Suppressor macrophage treated with lipopolysaccharide for 1 hour (primary cell): ENCODE results near the gene HAL.
"Not testable (repeated sequence)": the region's sequence is repeated elsewhere in the genome, so short reads cannot be mapped to it uniquely, and the experiment has no call there.

ENCODE experiments used
- DNase-seq, 3 donors: peaks; one replicate each; pipeline ENCODE4 v3.0.0-alpha.2; 2020 to 2022

Gene HAL

DNA sequence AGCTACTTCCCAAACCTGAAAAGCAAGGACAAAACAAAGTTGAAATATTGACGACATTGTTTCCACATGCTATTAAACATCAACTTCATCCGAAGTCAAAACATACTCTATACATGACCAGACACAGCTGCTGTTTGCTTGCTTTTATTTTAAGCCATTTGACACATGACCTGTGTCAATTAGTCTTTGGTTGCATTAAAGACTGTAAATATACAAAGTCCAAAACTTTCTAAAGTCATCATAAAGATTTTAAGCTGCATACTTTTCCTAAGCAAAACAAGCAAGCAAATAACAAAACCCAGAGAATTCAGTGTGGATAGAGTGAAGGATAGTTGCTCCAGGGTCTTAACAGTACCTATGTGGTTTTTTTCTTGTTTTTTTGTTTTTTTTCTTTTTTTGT, 21.8 kb downstream of the HAL start:
- DNase-seq, result no peak

DNA sequence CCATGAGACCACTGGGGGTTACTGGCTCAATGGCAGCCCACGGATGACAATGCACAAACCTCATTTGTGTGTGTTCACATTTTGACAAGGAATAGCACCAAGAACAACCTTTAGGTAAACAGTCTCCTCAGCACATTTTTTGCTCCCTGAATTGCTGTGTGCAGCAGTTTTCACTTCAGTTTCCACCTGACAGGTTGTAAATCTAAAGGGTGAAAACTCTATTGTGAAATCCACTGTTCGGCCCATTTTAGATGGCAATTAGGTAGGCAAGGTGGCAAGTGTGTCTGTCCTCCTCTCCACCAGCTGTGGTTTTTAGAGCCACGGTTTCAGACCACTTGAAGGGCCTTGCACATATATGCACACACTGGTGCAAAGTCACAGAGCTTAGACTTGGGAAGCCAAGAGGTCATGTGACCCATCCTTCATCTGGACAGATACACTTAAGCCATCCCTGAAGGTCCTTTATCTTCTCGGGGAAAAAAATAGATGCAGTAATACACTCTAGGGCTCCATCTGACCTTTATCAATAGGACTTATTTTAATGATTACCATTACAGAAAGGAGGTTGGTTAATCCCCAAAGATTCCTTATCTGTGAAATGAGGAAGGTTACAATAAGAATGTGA, 23.2 kb downstream of the HAL start:
- no peak for DNase-seq

DNA sequence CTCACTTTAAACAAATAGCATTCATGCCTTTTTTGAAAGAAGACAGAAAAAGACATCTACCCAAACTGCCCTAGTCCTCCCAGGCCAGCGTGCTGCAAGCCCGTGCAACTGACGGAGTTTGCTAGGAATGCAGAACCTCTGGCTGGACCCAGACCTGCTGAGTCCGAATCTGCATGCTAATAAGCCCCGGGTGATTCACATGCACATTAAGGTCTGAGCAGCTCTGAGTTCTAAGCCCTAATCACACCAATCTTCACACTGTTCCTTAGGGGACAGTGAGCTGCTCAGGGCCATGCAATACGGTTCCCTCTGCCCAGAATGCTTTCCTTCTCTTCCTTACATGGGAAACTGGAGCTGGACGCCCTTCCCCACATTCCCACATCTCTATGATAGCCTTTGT, 25.2 kb downstream of the HAL start:
- DNase-seq, result no peak

DNA sequence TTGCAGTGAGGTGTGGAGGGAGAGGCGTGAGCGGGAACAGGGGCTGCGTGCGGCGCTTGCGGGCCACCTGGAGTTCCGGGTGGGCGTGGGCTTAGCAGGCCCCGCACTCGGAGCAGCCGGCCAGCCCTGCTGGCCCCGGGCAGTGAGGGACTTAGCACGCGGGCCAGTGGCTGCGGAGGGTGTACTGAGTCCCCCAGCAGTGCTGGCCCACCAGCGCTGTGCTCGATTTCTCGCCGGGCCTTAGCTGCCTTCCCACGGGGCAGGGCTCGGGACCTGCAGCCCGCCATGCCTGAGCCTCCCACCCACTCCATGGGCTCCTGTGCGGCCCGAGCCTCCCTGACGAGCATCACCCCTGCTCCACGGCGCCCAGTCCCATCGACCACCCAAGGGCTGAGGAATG, 27.0 kb downstream of the HAL start:
- DNase-seq, result not testable (repeated sequence)

- no peak for DNase-seq
Observed at GRCh38 chr12:95967301-95967700, 28.8 kb downstream of the HAL start.

GRCh38 chr12:95966287-95966870, 29.8 kb downstream of the HAL start:
- no peak for DNase-seq

- peak in 2 of 3 donors; percentile 5 to 22 for DNase-seq
Observed at GRCh38 chr12:95963096-95963495, 33.0 kb downstream of the HAL start.

DNA sequence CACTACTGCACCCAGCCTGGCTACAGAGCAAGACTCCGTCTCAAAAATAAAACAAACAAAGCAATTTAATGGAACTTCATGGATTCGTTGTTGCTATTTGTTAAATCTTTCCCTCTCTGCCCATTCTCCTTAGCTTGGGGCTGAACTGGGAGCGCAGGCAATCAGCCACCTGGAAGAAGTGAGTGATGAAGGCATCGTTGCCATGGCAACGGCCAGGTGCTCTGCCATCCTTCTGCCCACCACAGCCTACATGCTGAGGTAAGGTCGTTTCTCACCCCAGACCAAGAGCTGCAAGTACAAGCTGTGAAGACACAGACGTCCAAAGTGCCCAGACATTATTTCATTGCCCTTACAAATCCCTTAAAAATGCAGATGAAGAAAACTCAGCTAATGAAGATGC, 33.9 kb downstream of the HAL start:
- DNase-seq, result no peak

DNA sequence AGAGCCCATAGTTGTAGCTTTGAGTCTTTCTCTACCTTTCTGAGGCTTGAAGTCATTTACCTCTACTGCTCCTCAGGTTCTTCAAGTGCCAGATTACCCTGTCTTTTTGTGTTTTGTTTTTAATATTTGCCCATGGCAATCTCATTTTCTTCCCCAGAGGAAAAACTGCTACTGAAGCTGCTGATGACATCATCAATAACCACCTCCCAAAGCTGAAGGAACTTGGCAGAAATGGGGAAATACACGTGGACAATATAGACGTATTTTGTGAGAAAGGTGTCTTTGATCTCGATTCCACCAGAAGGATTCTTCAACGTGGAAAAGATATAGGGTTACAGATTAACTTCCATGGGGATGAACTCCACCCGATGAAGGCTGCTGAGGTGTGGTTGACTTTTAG, 35.9 kb downstream of the HAL start:
- DNase-seq, result peak in 1 of 3 donors; percentile 16

DNA sequence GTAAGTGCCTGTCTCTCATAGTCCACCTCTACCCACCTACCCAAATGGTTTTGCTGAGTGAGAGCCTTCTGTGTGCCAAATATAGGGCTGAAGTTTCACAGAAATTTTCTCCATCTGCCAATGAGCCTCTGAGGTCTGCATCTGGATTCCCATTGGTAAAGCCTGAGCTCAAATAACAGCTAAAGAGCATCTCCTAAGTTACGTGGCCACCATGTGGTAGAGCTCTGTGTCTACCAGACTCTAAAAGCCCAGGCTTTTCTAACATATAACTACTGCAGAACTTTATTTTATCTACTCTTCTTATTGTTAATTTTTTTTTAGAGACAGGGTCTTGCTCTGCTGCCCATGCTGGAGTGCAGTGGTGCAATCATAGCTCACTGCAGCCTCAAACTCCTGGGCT, 37.0 kb downstream of the HAL start:
- DNase-seq, result peak; percentile 28 to 39 (median 30)

DNA sequence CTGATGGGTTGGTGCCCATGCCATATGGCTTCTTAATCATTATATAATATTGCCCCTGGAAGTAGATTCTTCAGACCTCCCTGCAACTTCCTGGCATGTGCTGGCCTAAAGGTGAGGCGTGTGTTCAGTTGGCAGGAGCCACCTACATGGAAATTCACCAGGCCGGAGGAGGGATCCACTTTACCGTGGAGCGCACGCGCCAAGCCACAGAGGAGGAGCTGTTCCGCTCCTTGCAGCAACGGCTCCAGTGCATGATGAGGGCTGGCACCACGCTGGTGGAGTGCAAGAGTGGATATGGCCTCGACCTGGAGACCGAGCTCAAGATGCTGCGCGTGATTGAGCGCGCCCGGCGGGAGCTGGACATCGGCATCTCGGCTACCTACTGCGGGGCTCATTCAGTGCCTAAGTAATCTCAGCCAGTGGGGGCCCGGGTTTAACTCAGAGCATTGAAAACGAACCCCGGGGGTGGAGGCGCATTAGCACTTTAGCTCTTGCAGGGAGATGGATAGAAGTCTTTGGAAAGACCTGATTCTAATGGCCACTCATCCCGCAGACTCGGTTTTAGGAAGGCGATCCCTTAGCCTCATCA, 39.5 kb downstream of the HAL start:
- DNase-seq, result no peak

- DNase-seq, result no peak
Observed at GRCh38 chr12:95955549-95956159, 40.5 kb downstream of the HAL start.

GRCh38 chr12:95953000-95953399, 43.1 kb downstream of the HAL start:
- peak in 2 of 3 donors; percentile 8 to 20 for DNase-seq

- peak; percentile 15 to 59 (median 58) for DNase-seq
Observed at GRCh38 chr12:95951515-95951914, 44.6 kb downstream of the HAL start.

DNA sequence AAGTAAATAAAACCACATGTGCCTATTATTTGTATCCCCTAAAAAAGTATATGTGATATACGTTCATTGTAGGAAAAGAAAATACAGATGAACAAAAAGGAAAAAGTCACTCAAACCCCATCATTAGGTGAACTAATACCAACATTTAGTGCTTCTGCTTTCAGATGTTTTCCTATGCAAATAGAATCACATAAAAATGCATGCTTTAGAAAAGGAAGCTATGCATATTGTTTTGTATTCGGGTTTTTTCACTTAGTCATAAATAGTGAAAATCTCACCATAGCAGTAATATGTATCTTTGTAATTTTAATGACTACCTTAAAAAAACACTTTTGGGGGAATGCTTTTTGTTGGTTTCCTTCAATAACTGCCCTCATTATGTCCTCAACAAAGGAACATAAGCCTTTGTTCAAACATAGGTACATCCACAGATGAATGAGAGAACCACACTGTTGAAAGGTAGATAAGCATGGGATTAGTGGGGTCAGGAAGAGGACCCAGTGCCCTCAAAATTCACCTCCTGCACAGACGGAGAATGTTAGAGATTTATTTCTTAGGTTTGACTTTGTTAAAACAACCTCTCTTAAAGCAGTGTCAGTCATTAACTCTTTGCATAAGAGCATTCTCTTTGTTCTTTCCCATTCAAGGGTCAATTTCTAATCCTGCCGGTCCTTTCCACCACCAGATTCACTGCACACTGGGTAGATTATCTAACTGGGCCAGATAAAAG, 46.5 kb downstream of the HAL start:
- no peak for DNase-seq

DNA sequence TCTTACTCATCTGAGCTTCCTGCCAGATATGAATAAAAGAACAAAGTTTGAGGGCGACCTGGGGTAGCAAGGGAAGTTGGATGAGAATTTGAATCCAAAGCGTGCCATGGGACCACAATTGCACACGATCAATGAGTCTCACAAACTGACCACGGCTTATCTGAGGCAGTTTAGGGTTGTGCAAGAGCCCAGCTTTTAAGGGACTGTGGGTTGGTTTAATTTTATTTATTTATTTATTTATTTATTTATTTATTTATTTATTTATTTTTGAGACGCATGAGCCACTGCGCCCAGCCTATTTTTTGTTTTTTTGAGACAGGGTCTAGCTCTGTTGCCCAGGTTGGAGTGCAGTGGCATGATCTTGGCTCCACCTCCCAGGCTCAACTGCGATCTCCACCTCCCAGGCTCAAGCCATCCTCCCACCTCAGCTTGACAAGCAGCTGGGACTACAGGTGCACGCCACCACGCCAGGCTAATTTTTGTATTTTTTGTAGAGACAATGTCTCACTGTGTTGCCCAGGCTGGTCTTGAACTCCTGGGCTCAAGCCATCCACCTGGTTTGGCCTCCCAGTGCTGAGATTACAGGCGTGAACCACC, 51.9 kb downstream of the HAL start:
- DNase-seq, result no peak

DNA sequence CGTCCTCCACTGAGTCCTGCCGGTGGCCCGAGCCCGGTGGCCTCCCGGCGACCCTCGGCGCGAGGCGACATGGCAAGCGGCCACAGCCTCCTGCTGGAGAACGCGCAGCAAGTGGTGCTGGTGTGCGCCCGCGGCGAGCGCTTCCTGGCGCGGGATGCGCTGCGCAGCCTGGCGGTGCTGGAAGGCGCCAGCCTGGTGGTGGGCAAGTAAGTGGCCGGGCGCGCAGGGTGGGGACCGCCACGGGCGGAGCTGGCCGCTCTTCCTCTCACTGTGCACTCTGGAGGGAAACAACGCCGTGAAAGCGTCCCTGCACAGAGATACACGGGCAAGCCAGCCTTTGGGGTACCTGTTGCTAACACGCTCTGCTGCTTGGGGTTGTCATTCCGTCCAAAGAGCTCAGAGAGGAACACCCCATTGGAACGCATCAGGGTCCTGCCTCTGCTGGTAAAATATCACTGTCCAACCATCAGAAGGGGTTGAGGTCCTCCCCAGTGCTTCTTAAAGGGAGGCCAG, 52.8 kb downstream of the HAL start, which contains the start of gene AMDHD1:
AMDHD1 (plus strand) TSS at position 2 of the 513 bp plus-strand sequence; CDS start at position 70, 68 bp downstream.
- peak; percentile 61 to 81 (median 64) for DNase-seq

- peak; percentile 80 to 85 (median 83) for DNase-seq
Observed at GRCh38 chr12:95942524-95943329, 53.4 kb downstream of the HAL start, which contains the start of gene CCDC38. CCDC38 (minus strand) TSS chr12:95942614; CDS start chr12:95936509, 6,105 bp downstream.

GRCh38 chr12:95942101-95942523, 54.0 kb downstream of the HAL start:
- no peak for DNase-seq

DNA sequence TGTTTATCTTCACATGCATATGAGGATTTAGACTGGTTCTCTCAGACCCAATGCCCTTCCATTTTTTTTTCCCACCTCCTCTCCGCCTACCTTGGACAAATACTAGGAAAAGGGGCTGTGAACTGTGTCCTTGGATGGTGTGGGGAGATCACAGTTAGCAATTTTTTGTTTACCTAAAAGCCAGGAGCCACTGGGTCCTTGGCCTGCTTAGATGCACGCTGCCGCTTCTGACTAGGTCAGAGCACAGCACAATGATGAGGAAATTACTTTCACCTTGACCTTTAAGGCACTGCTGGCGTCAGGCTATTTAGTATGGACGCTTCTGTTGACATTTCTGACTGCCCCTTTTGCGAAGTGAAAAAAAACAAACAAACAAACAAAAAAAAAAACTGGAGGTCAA, 55.6 kb downstream of the HAL start:
- DNase-seq, result no peak
